CD8-positive, alpha-beta memory T cell (primary cell): Measurements from ENCODE around the gene HES5. TPM values are rescaled to one million over a fixed set of nuclear protein-coding genes. Genes with fewer than 3 reads are reported as not detected.

Experiments used
- CTCF ChIA-PET: fragments of 350-600 bp; sonication (Branson Sonifier 250); formaldehyde crosslinking; loops from one replicate; lab custom pipeline; 2021; ENCODE audit warnings: antibody characterized with exemption; lab: Charles Lee
- POLR2A ChIA-PET: fragments of 350-600 bp; sonication (Branson Sonifier 250); formaldehyde crosslinking; loops from one replicate; lab custom pipeline; 2021; ENCODE audit warnings: antibody characterized with exemption; lab: Charles Lee
- DNase-seq, 5 donors: peaks; one replicate each; pipeline versions ENCODE4 v3.0.0 to v3.0.0-alpha.2; 2020 to 2022; ENCODE audit warnings: mixed read lengths in 1 of 5
- H3K27ac ChIP-seq: one replicate; pipeline ENCODE4 v1.7.0; 2013; ENCODE audit warnings: low read depth, mild to moderate bottlenecking, low read length, moderate library complexity
- H3K27me3 ChIP-seq: 2 replicates; pipeline ENCODE4 v1.7.0; 2013; ENCODE audit warnings: low read length, mild to moderate bottlenecking; ENCODE audit not compliant: insufficient read depth, poor library complexity, severe bottlenecking
- H3K36me3 ChIP-seq: 2 replicates; pipeline ENCODE4 v1.7.0; 2013; ENCODE audit warnings: mild to moderate bottlenecking, low read length, moderate library complexity; ENCODE audit not compliant: insufficient read depth
- H3K4me1 ChIP-seq: 2 replicates; pipeline ENCODE4 v1.7.0; 2013; ENCODE audit warnings: mild to moderate bottlenecking, low read length, moderate library complexity; ENCODE audit not compliant: insufficient read depth
- H3K4me3 ChIP-seq: 2 replicates; pipeline ENCODE4 v1.7.0; 2013; ENCODE audit warnings: mild to moderate bottlenecking, low read length
- H3K9me3 ChIP-seq: 2 replicates; pipeline ENCODE4 v1.7.0; 2013; ENCODE audit warnings: mild to moderate bottlenecking, low read length
- H3K27ac Mint-ChIP-seq, 8 donors: one replicate each; pipeline ENCODE4 v1.8.0; 2020 to 2021; ENCODE audit warnings: mixed read lengths in 8 of 8, mild to moderate bottlenecking in 6 of 8, inconsistent platforms in 3 of 8, moderate library complexity in 3 of 8
- H3K27me3 Mint-ChIP-seq, 2 donors: one replicate each; pipeline ENCODE4 v1.8.0; 2020 to 2021; ENCODE audit warnings: mixed read lengths in 2 of 2, mild to moderate bottlenecking in 1 of 2, moderate library complexity in 1 of 2
- H3K36me3 Mint-ChIP-seq, 3 donors: one replicate each; pipeline ENCODE4 v1.8.0; 2020 to 2021; ENCODE audit warnings: mixed read lengths in 3 of 3, inconsistent platforms in 1 of 3, mild to moderate bottlenecking in 1 of 3
- H3K4me1 Mint-ChIP-seq, 3 donors: one replicate each; pipeline ENCODE4 v1.8.0; 2020 to 2021; ENCODE audit warnings: mixed read lengths in 3 of 3, inconsistent platforms in 1 of 3, mild to moderate bottlenecking in 1 of 3
- H3K4me3 Mint-ChIP-seq, 7 donors: one replicate each; pipeline ENCODE4 v1.8.0; 2020 to 2021; ENCODE audit warnings: mixed read lengths in 7 of 7, mild to moderate bottlenecking in 6 of 7, moderate library complexity in 4 of 7, inconsistent platforms in 2 of 7
- H3K9me3 Mint-ChIP-seq, 5 donors: one replicate each; pipeline ENCODE4 v1.8.0; 2020 to 2022; ENCODE audit warnings: mixed read lengths in 5 of 5, mild to moderate bottlenecking in 3 of 5, moderate library complexity in 2 of 5, inconsistent platforms in 1 of 5
- polyA plus RNA-seq: library from polyadenylated mRNA; unstranded; fragments of 300-500 nt; fragmentation: Illumina TruSeq; gene quantifications from one replicate; pipeline ENCODE4 v1.2.3, GENCODE V29; 2021
- total RNA-seq, 2 experiments: library from RNA; stranded (reverse); gene quantifications; one replicate each; pipeline ENCODE4 v1.2.3, GENCODE V29; 2021

Gene HES5
- total and polyA plus RNA-seq, 3 experiments from 2014 or later: not detected

GRCh38 chr1:2515763-2516080 is 14.3 kb downstream of the HES5 start:
- Mint-ChIP-seq H3K27me3 (no peaks in the 10 kb centered on the region), H3K4me1 (peaks cover 0 to 2% (median under 1%) of the 10 kb centered on the region in 3 donors), H3K4me3 (no peak overlapping the region), H3K27ac (no peak overlapping the region), H3K36me3 (peaks cover 0 to 75% (median 2%) of the 10 kb centered on the region in 3 donors), H3K9me3 (no peaks in the 10 kb centered on the region)
- ChIA-PET CTCF (no interaction called here), POLR2A (no interaction called here)
- Histone ChIP-seq H3K4me1 (no peaks in the 10 kb centered on the region), H3K27ac (no peak overlapping the region), H3K36me3 (peaks cover 80% of the 10 kb centered on the region), H3K4me3 (no peak overlapping the region), H3K9me3 (no peaks in the 10 kb centered on the region), H3K27me3 (no peaks in the 10 kb centered on the region)
- no peak for DNase-seq

- H3K4me3 ChIP-seq: no peak overlapping the region
- H3K27ac Mint-ChIP-seq: peak overlapping the region in 1 of 8 donors; percentile 54
- ChIA-PET CTCF (no interaction called here), POLR2A (interaction anchor here (1.3 kb wide), 1 partner anchor 9 kb away, joined by 3 read pairs; no protein-coding TSS in a partner anchor)
- no peak overlapping the region for H3K4me3 Mint-ChIP-seq
- no peaks in the 10 kb centered on the region for H3K4me1 Mint-ChIP-seq
- peaks cover 0 to 78% (median 2%) of the 10 kb centered on the region in 3 donors for H3K36me3 Mint-ChIP-seq
- no peaks in the 10 kb centered on the region for H3K4me1 ChIP-seq
- DNase-seq: no peak
- peaks cover 76% of the 10 kb centered on the region for H3K36me3 ChIP-seq
- no peaks in the 10 kb centered on the region for H3K27me3 Mint-ChIP-seq
- no peaks in the 10 kb centered on the region for H3K27me3 ChIP-seq
- H3K9me3 Mint-ChIP-seq: no peaks in the 10 kb centered on the region
- H3K9me3 ChIP-seq: no peaks in the 10 kb centered on the region
- H3K27ac ChIP-seq: no peak overlapping the region
Observed at GRCh38 chr1:2514863-2515762, 14.9 kb downstream of the HES5 start.

- H3K36me3 Mint-ChIP-seq: peaks cover 0 to 85% (median 2%) of the 10 kb centered on the region in 3 donors
Observed at GRCh38 chr1:2513939-2514652, 16.0 kb downstream of the HES5 start.

GRCh38 chr1:2512862-2513421 is 17.1 kb downstream of the HES5 start:
- CTCF ChIA-PET: no interaction called here
- no peaks in the 10 kb centered on the region for H3K9me3 ChIP-seq
- no peaks in the 10 kb centered on the region for H3K27me3 ChIP-seq
- H3K27ac ChIP-seq: no peak overlapping the region
- Mint-ChIP-seq H3K4me1 (no peaks in the 10 kb centered on the region), H3K27ac (no peak overlapping the region), H3K4me3 (no peak overlapping the region), H3K9me3 (no peaks in the 10 kb centered on the region), H3K27me3 (no peaks in the 10 kb centered on the region), H3K36me3 (peaks cover 0 to 85% (median 2%) of the 10 kb centered on the region in 3 donors)
- DNase-seq: no peak
- H3K36me3 ChIP-seq: peaks cover 61% of the 10 kb centered on the region
- POLR2A ChIA-PET: no interaction called here
- H3K4me3 ChIP-seq: no peak overlapping the region
- no peaks in the 10 kb centered on the region for H3K4me1 ChIP-seq

More at GRCh38 chr1:2513939-2514652, 16.0 kb downstream of the HES5 start:
- Mint-ChIP-seq H3K9me3 (no peaks in the 10 kb centered on the region), H3K4me3 (no peak overlapping the region), H3K4me1 (no peaks in the 10 kb centered on the region), H3K27me3 (no peaks in the 10 kb centered on the region), H3K27ac (no peak overlapping the region)
- no peak overlapping the region for H3K4me3 ChIP-seq
- no peaks in the 10 kb centered on the region for H3K9me3 ChIP-seq
- no peak for DNase-seq
- ChIA-PET POLR2A (interaction anchor here (1.3 kb wide), 1 partner anchor 8 kb away, joined by 3 read pairs; no protein-coding TSS in a partner anchor), CTCF (no interaction called here)
- no peak overlapping the region for H3K27ac ChIP-seq
- no peaks in the 10 kb centered on the region for H3K27me3 ChIP-seq
- peaks cover 72% of the 10 kb centered on the region for H3K36me3 ChIP-seq
- H3K4me1 ChIP-seq: no peaks in the 10 kb centered on the region

- Mint-ChIP-seq H3K36me3 (peaks cover 0 to 69% (median 0%) of the 10 kb centered on the region in 3 donors), H3K9me3 (no peaks in the 10 kb centered on the region), H3K27ac (no peak overlapping the region), H3K27me3 (no peaks in the 10 kb centered on the region), H3K4me1 (peaks cover 0 to 7% (median 0%) of the 10 kb centered on the region in 3 donors), H3K4me3 (no peak overlapping the region)
- H3K27ac ChIP-seq: no peak overlapping the region
- CTCF ChIA-PET: no interaction called here
- peaks cover 37% of the 10 kb centered on the region for H3K36me3 ChIP-seq
- no peaks in the 10 kb centered on the region for H3K9me3 ChIP-seq
- H3K27me3 ChIP-seq: no peaks in the 10 kb centered on the region
- no peak for DNase-seq
- POLR2A ChIA-PET: no interaction called here
- H3K4me3 ChIP-seq: no peak overlapping the region
- no peaks in the 10 kb centered on the region for H3K4me1 ChIP-seq
Observed at GRCh38 chr1:2510366-2511155, 19.5 kb downstream of the HES5 start.

- no peaks in the 10 kb centered on the region for H3K4me1 ChIP-seq
- H3K27me3 Mint-ChIP-seq: no peaks in the 10 kb centered on the region
- H3K9me3 ChIP-seq: no peaks in the 10 kb centered on the region
- no peaks in the 10 kb centered on the region for H3K9me3 Mint-ChIP-seq
- no peak overlapping the region for H3K27ac ChIP-seq
- no peak overlapping the region for H3K27ac Mint-ChIP-seq
- ChIA-PET POLR2A (no interaction called here), CTCF (no interaction called here)
- H3K36me3 ChIP-seq: peaks cover 31% of the 10 kb centered on the region
- no peak for DNase-seq
- no peak overlapping the region for H3K4me3 ChIP-seq
- H3K36me3 Mint-ChIP-seq: peaks cover 0 to 63% (median 0%) of the 10 kb centered on the region in 3 donors
- H3K4me1 Mint-ChIP-seq: peaks cover 0 to 9% (median 0%) of the 10 kb centered on the region in 3 donors
- no peaks in the 10 kb centered on the region for H3K27me3 ChIP-seq
- H3K4me3 Mint-ChIP-seq: no peak overlapping the region
Observed at GRCh38 chr1:2509589-2509988, 20.5 kb downstream of the HES5 start.

GRCh38 chr1:2508751-2509150 is 21.3 kb downstream of the HES5 start:
- Histone ChIP-seq H3K9me3 (no peaks in the 10 kb centered on the region), H3K36me3 (peaks cover 27% of the 10 kb centered on the region), H3K27ac (no peak overlapping the region), H3K27me3 (no peaks in the 10 kb centered on the region), H3K4me1 (no peaks in the 10 kb centered on the region), H3K4me3 (no peak overlapping the region)
- peak overlapping the region in 1 of 8 donors; percentile 73 for H3K27ac Mint-ChIP-seq
- no peak overlapping the region for H3K4me3 Mint-ChIP-seq
- no peak for DNase-seq
- CTCF ChIA-PET: interaction anchor here (0.6 kb wide), 1 partner anchor 1274 kb away, joined by 3 read pairs; no protein-coding TSS in a partner anchor
- peaks cover 0 to 61% (median 0%) of the 10 kb centered on the region in 3 donors for H3K36me3 Mint-ChIP-seq
- H3K27me3 Mint-ChIP-seq: no peaks in the 10 kb centered on the region
- peaks cover 0 to 9% (median 0%) of the 10 kb centered on the region in 3 donors for H3K4me1 Mint-ChIP-seq
- POLR2A ChIA-PET: no interaction called here
- H3K9me3 Mint-ChIP-seq: no peaks in the 10 kb centered on the region
